Measurements from ENCODE around the gene CMSS1.

GRCh38 chr3:99883138-99883461, 65.4 kb downstream of the CMSS1 start:
- TF ChIP-seq CTCF (IDR thresholded peaks at IDR 0.05; ENCODE audit: insufficient read depth, low read length) (no peak), POLR2AphosphoS5 (IDR thresholded peaks at IDR 0.05; ENCODE audit: low read depth) (no peak), GABPA (IDR thresholded peaks at IDR 0.05; ENCODE audit: low read depth) (no peak), SPI1 (IDR thresholded peaks at IDR 0.05; ENCODE audit: borderline replicate concordance, low read depth) (no peak)
- TF ChIP-seq, protein P1, sequence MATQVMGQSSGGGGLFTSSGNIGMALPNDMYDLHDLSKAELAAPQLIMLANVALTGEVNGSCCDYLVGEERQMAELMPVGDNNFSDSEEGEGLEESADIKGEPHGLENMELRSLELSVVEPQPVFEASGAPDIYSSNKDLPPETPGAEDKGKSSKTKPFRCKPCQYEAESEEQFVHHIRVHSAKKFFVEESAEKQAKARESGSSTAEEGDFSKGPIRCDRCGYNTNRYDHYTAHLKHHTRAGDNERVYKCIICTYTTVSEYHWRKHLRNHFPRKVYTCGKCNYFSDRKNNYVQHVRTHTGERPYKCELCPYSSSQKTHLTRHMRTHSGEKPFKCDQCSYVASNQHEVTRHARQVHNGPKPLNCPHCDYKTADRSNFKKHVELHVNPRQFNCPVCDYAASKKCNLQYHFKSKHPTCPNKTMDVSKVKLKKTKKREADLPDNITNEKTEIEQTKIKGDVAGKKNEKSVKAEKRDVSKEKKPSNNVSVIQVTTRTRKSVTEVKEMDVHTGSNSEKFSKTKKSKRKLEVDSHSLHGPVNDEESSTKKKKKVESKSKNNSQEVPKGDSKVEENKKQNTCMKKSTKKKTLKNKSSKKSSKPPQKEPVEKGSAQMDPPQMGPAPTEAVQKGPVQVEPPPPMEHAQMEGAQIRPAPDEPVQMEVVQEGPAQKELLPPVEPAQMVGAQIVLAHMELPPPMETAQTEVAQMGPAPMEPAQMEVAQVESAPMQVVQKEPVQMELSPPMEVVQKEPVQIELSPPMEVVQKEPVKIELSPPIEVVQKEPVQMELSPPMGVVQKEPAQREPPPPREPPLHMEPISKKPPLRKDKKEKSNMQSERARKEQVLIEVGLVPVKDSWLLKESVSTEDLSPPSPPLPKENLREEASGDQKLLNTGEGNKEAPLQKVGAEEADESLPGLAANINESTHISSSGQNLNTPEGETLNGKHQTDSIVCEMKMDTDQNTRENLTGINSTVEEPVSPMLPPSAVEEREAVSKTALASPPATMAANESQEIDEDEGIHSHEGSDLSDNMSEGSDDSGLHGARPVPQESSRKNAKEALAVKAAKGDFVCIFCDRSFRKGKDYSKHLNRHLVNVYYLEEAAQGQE (IDR thresholded peaks at IDR 0.05; ENCODE audit: insufficient replicate concordance, low read depth), result no peak
